Activated CD8-positive, alpha-beta T cell treated with anti-CD3 and anti-CD28 coated beads, Interleukin-2, amount 10 ng/mL, durations not matched to agents 7 days and 5 days (primary cell): ENCODE results near the gene SMC2. TPM values are rescaled to one million over a fixed set of nuclear protein-coding genes. Genes with fewer than 3 reads are reported as not detected.

Source experiments
- ATAC-seq: fragments of 150-1000 bp; cut with Tn5 transposase; one replicate; pipeline ENCODE4 v1.10.0; 2021; ENCODE audit warnings: moderate library complexity
- CTCF ChIA-PET: fragments of 350-600 bp; sonication (Branson Sonifier 250); formaldehyde crosslinking; loops from one replicate; lab custom pipeline; 2021; ENCODE audit warnings: antibody characterized with exemption; lab: Charles Lee
- POLR2A ChIA-PET: fragments of 350-600 bp; sonication (Branson Sonifier 250); formaldehyde crosslinking; loops from one replicate; lab custom pipeline; 2021; ENCODE audit warnings: antibody characterized with exemption; lab: Charles Lee
- DNase-seq: peaks from one replicate; pipeline ENCODE4 v3.0.0-alpha.2; 2020
- H3K27ac Mint-ChIP-seq: one replicate; pipeline ENCODE4 v1.8.0; 2021; ENCODE audit warnings: mild to moderate bottlenecking, mixed read lengths
- H3K27me3 Mint-ChIP-seq: one replicate; pipeline ENCODE4 v1.8.0; 2021; ENCODE audit warnings: low read depth, mixed read lengths
- H3K36me3 Mint-ChIP-seq: one replicate; pipeline ENCODE4 v1.8.0; 2021; ENCODE audit warnings: low read depth, mixed read lengths
- H3K4me1 Mint-ChIP-seq: one replicate; pipeline ENCODE4 v1.8.0; 2021; ENCODE audit warnings: low read depth, mixed read lengths
- H3K4me3 Mint-ChIP-seq: one replicate; pipeline ENCODE4 v1.8.0; 2021; ENCODE audit warnings: mild to moderate bottlenecking, mixed read lengths
- H3K9me3 Mint-ChIP-seq: one replicate; pipeline ENCODE4 v1.8.0; 2022; ENCODE audit warnings: mixed read lengths; ENCODE audit not compliant: insufficient read depth
- total RNA-seq, 2 experiments: library from RNA; stranded (reverse); gene quantifications; one replicate each; pipeline ENCODE4 v1.2.3, GENCODE V29; 2021

SMC2 gene
- total RNA-seq, 2 experiments from 2014 or later: 79.5 to 81.7 TPM

GRCh38 chr9:104085525-104085924, 8.6 kb upstream of the SMC2 start:
- Mint-ChIP-seq H3K36me3 (no peaks in the 10 kb centered on the region), H3K27ac (no peak overlapping the region), H3K9me3 (peaks cover 2% of the 10 kb centered on the region), H3K4me1 (no peaks in the 10 kb centered on the region), H3K27me3 (peaks cover 7% of the 10 kb centered on the region), H3K4me3 (no peak overlapping the region)
- DNase-seq: no peak
- ChIA-PET CTCF (no interaction called here), POLR2A (interaction anchor here (1.3 kb wide), 1 partner anchor 8 kb away, joined by 4 read pairs; the partner anchor contains the start of gene SMC2)
- ATAC-seq: no peak

DNA sequence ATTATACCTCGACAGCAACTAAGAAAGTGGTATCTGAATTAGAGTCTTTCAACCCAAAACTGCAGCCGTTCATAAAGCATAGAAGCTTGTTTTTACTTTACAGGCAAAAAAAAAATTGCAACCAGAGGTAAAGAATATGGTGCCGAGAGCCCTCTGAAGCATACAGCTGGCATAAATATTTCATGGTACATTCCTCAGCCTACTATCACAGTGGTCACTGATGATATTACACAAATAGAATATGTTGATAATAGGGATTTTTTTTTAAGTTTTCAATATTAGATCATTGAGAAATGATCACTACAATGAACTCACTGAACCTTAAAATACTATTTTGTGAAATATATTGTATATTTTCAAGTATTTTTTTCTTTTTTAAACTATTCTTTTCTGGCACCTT, 6.2 kb upstream of the SMC2 start:
- H3K36me3 Mint-ChIP-seq: peaks cover 4% of the 10 kb centered on the region
- DNase-seq (no peak), ATAC-seq (no peak)
- H3K4me1 Mint-ChIP-seq: peaks cover 17% of the 10 kb centered on the region
- H3K4me3 Mint-ChIP-seq: no peak overlapping the region
- POLR2A ChIA-PET: no interaction called here
- CTCF ChIA-PET: no interaction called here
- H3K9me3 Mint-ChIP-seq: no peaks in the 10 kb centered on the region
- peaks cover 7% of the 10 kb centered on the region for H3K27me3 Mint-ChIP-seq
- no peak overlapping the region for H3K27ac Mint-ChIP-seq

DNA sequence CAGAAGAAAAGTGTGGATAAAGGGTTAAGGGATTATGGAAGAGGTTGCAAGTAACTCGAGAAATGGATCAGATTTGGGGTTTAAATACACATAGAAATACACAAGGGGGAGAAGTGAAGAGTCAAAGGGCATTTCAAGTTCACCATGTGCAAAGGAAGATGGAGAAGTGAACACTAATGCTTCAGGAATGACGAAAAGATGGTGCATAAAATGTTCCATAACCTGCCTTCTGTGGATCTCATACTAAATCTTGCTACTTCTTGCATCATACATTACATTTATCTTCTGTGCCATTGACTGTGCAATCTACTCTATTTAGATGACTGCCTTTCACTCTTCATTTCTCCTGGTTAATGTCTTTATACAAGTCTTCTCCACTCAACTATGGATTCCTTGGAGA, 5.7 kb upstream of the SMC2 start:
- ATAC-seq (no peak), DNase-seq (no peak)
- Mint-ChIP-seq H3K27me3 (peaks cover 7% of the 10 kb centered on the region), H3K4me3 (no peak overlapping the region), H3K36me3 (peaks cover 5% of the 10 kb centered on the region), H3K9me3 (no peaks in the 10 kb centered on the region), H3K27ac (no peak overlapping the region), H3K4me1 (peaks cover 19% of the 10 kb centered on the region)
- ChIA-PET POLR2A (no interaction called here), CTCF (no interaction called here)

DNA sequence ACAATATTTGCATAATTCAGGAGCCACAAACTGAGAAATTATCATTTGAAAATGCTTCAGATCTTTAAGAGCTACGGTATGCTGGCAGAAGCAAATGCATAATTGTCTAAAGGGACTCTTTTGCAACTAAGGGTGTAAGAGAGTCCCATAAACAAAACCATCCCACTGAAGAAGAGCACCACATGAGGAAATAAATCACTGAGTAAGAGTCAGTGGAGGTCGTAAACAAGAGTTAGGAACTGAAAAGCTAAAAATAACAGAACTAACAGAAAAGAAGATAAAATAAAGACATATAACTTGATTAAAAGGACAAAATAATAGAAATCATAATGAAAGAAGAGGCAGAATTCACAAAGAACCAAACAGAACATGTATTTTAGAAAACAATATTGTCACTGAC, 3.5 kb upstream of the SMC2 start:
- Mint-ChIP-seq H3K27me3 (peaks cover 7% of the 10 kb centered on the region), H3K36me3 (peaks cover 16% of the 10 kb centered on the region), H3K9me3 (no peaks in the 10 kb centered on the region), H3K4me3 (no peak overlapping the region), H3K27ac (no peak overlapping the region), H3K4me1 (peaks cover 24% of the 10 kb centered on the region)
- no peak for DNase-seq
- no peak for ATAC-seq
- CTCF ChIA-PET: no interaction called here
- POLR2A ChIA-PET: no interaction called here

DNA sequence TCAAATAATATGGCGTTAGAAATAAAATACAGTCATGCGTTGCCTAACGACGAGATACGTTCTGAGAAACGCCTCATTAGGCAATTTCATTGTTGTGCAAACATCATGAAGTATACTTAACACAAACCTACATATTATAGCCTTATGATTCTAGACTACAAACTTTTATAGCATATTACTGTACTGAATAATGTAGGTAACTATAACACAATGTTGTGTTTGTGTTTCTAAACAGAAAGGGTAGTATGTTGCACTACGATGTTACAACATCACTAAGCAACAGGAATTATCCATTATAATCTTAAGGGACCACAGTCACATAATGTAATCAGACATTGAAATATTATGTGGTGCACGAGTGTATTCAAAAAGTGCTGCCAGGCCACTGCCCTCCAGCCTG, 3.0 kb upstream of the SMC2 start:
- ATAC-seq (no peak), DNase-seq (no peak)
- Mint-ChIP-seq H3K4me1 (peaks cover 29% of the 10 kb centered on the region), H3K27ac (no peak overlapping the region), H3K36me3 (peaks cover 21% of the 10 kb centered on the region), H3K4me3 (no peak overlapping the region), H3K27me3 (peaks cover 7% of the 10 kb centered on the region), H3K9me3 (no peaks in the 10 kb centered on the region)
- CTCF ChIA-PET: interaction anchor here (1.0 kb wide), 1 partner anchor 9 kb away, joined by 3 read pairs; no protein-coding TSS in a partner anchor
- POLR2A ChIA-PET: interaction anchor here (1.1 kb wide), 1 partner anchor 25 kb away, joined by 3 read pairs; no protein-coding TSS in a partner anchor

- Mint-ChIP-seq H3K9me3 (no peaks in the 10 kb centered on the region), H3K4me1 (peaks cover 35% of the 10 kb centered on the region), H3K27me3 (peaks cover 7% of the 10 kb centered on the region), H3K36me3 (peaks cover 27% of the 10 kb centered on the region), H3K4me3 (peak overlapping the region; percentile 25), H3K27ac (peak overlapping the region; percentile 1)
- DNase-seq (peak; percentile 35), ATAC-seq (no peak)
- ChIA-PET POLR2A (interaction anchor here (1.1 kb wide), 1 partner anchor 25 kb away, joined by 3 read pairs; no protein-coding TSS in a partner anchor), CTCF (interaction anchor here (1.0 to 1.1 kb wide), 2 partner anchors 8 to 29 kb away, joined by 3 to 5 read pairs; no protein-coding TSS in a partner anchor)
Observed at GRCh38 chr9:104091708-104092107, 2.4 kb upstream of the SMC2 start.

- H3K27ac Mint-ChIP-seq: peak overlapping the region; percentile 29
- peaks cover 7% of the 10 kb centered on the region for H3K27me3 Mint-ChIP-seq
- no peak for ATAC-seq
- H3K4me1 Mint-ChIP-seq: peaks cover 37% of the 10 kb centered on the region
- no peak for DNase-seq
- CTCF ChIA-PET: interaction anchor here (1.0 to 1.1 kb wide), 3 partner anchors 8 to 590 kb away, joined by 3 to 5 read pairs (median 3); no protein-coding TSS in a partner anchor
- no peaks in the 10 kb centered on the region for H3K9me3 Mint-ChIP-seq
- H3K4me3 Mint-ChIP-seq: peak overlapping the region; percentile 87
- peaks cover 29% of the 10 kb centered on the region for H3K36me3 Mint-ChIP-seq
- POLR2A ChIA-PET: interaction anchor here (1.1 kb wide), 1 partner anchor 26 kb away, joined by 3 read pairs; no protein-coding TSS in a partner anchor
Observed at GRCh38 chr9:104092192-104092591, 1.9 kb upstream of the SMC2 start.

- CTCF ChIA-PET: interaction anchor here (1.1 to 1.4 kb wide), 5 partner anchors 10 to 655 kb away, joined by 3 to 5 read pairs (median 3); partner anchors contain the start of gene NIPSNAP3A
- no peak for DNase-seq
- POLR2A ChIA-PET: interaction anchor here (0.6 to 2.6 kb wide), 15 partner anchors 8 to 655 kb away, joined by 3 to 18 read pairs (median 5); partner anchors contain the start of gene NIPSNAP3A
- Mint-ChIP-seq H3K27ac (peak overlapping the region; percentile 100), H3K27me3 (peaks cover 7% of the 10 kb centered on the region), H3K9me3 (no peaks in the 10 kb centered on the region), H3K4me1 (peaks cover 45% of the 10 kb centered on the region), H3K36me3 (peaks cover 35% of the 10 kb centered on the region), H3K4me3 (peak overlapping the region; percentile 87)
- no peak for ATAC-seq
Observed at GRCh38 chr9:104092875-104093600, 1.1 kb upstream of the SMC2 start.

DNA sequence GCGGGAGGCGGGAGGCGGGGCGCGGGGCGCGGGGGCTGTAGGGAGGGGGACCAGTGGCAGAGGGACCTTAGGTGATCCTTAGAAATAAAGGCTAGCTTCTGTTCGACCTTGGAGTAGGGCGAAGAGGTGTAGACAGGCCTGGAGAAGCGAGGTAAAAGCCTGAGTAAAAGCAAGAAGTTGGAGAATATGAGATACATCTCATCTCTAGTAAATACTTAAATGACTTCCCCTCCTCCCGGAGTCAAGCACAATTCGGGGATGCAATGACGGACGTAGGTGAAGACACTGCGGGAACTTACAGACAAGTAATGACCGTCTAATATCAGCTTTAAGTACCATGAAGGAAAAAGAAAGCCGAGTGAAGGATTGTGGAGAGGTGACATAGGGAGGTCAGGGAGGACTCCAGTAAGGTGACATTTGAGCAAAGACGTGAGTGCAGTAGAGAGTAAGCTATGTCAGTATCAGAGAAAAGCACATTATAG, 466 bp downstream of the SMC2 start:
- peak overlapping the region; percentile 100 for H3K27ac Mint-ChIP-seq
- no peak for DNase-seq
- peak overlapping the region; percentile 87 for H3K4me3 Mint-ChIP-seq
- H3K9me3 Mint-ChIP-seq: no peaks in the 10 kb centered on the region
- POLR2A ChIA-PET: interaction anchor here (0.6 to 2.6 kb wide), 13 partner anchors 8 to 1159 kb away, joined by 3 to 18 read pairs (median 6); partner anchors contain the start of gene NIPSNAP3A
- peaks cover 49% of the 10 kb centered on the region for H3K4me1 Mint-ChIP-seq
- CTCF ChIA-PET: interaction anchor here (1.2 to 1.4 kb wide), 2 partner anchors 8 to 20 kb away, joined by 3 to 4 read pairs; no protein-coding TSS in a partner anchor
- H3K27me3 Mint-ChIP-seq: no peaks in the 10 kb centered on the region
- ATAC-seq: peak; percentile 6
- H3K36me3 Mint-ChIP-seq: peaks cover 45% of the 10 kb centered on the region

GRCh38 chr9:104099630-104100029, 5.5 kb downstream of the SMC2 start:
- H3K4me1 Mint-ChIP-seq: peaks cover 30% of the 10 kb centered on the region
- H3K27ac Mint-ChIP-seq: no peak overlapping the region
- POLR2A ChIA-PET: no interaction called here
- no peak overlapping the region for H3K4me3 Mint-ChIP-seq
- ATAC-seq (no peak), DNase-seq (no peak)
- CTCF ChIA-PET: interaction anchor here (1.4 kb wide), 1 partner anchor 8 kb away, joined by 3 read pairs; no protein-coding TSS in a partner anchor
- H3K27me3 Mint-ChIP-seq: no peaks in the 10 kb centered on the region
- H3K9me3 Mint-ChIP-seq: no peaks in the 10 kb centered on the region
- H3K36me3 Mint-ChIP-seq: peaks cover 77% of the 10 kb centered on the region

DNA sequence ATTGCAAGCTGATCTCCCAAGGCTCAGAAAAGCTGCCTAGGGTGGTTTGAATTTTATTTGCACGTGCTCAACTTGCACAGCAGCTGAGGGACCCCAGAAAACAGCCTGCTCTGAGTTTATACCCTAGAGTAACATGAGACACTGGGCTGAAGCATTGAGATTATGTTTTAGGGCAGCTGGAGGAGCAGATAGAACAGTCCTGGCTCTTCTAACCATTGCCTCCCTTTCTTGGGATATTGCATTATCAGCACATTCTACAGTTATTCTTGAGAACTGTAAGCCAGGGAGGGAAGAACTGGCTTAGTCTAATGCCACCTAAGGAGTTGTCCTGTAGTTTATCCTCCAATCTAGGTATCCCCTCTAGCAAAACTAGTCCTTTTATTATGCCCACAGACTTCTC, 10.3 kb downstream of the SMC2 start:
- ChIA-PET CTCF (no interaction called here), POLR2A (interaction anchor here (2.5 kb wide), 1 partner anchor 11 kb away, joined by 8 read pairs; the partner anchor contains the start of gene SMC2)
- no peak for ATAC-seq
- Mint-ChIP-seq H3K4me1 (no peaks in the 10 kb centered on the region), H3K9me3 (no peaks in the 10 kb centered on the region), H3K27ac (no peak overlapping the region), H3K36me3 (peaks cover 78% of the 10 kb centered on the region), H3K4me3 (no peak overlapping the region), H3K27me3 (no peaks in the 10 kb centered on the region)
- no peak for DNase-seq
